Endothelial cell (in vitro differentiated cells): ENCODE measurements around the gene BOD1L1. TPM values are rescaled to one million over a fixed set of nuclear protein-coding genes. Genes with fewer than 3 reads are reported as not detected.

Experiments used
- DNase-seq: peaks from one replicate; pipeline ENCODE4 v3.0.0; 2021; ENCODE audit warnings: low spot score
- H3K27ac Mint-ChIP-seq: one replicate; pipeline ENCODE4 v1.8.0; 2021; ENCODE audit warnings: mixed read lengths, inconsistent platforms; ENCODE audit not compliant: unreplicated experiment
- H3K27me3 Mint-ChIP-seq: one replicate; pipeline ENCODE4 v1.8.0; 2021; ENCODE audit warnings: mild to moderate bottlenecking, moderate library complexity, mixed read lengths, inconsistent platforms; ENCODE audit not compliant: unreplicated experiment
- H3K36me3 Mint-ChIP-seq: one replicate; pipeline ENCODE4 v1.8.0; 2021; ENCODE audit warnings: mild to moderate bottlenecking, low read depth, mixed read lengths, inconsistent platforms; ENCODE audit not compliant: unreplicated experiment
- H3K4me1 Mint-ChIP-seq: one replicate; pipeline ENCODE4 v1.8.0; 2021; ENCODE audit warnings: mild to moderate bottlenecking, mixed read lengths, inconsistent platforms; ENCODE audit not compliant: unreplicated experiment
- H3K4me3 Mint-ChIP-seq: one replicate; pipeline ENCODE4 v1.8.0; 2021; ENCODE audit warnings: mild to moderate bottlenecking, mixed read lengths, inconsistent platforms; ENCODE audit not compliant: unreplicated experiment
- H3K9me3 Mint-ChIP-seq: one replicate; pipeline ENCODE4 v1.8.0; 2021; ENCODE audit warnings: mixed read lengths, inconsistent platforms; ENCODE audit not compliant: unreplicated experiment
- total RNA-seq: library from RNA; stranded (reverse); fragmentation: NEBNext Ultra II Directional; extraction: Animal tissue kit (Norgen Biotek cat#: 25700); gene quantifications from one replicate; pipeline ENCODE4 v1.2.1, GENCODE V29; 2021; ENCODE audit not compliant: unreplicated experiment
- TF ChIP-seq, protein P1 (sequence below): fragments of 200-600 bp; sonication (generic); IDR thresholded peaks from one replicate; pipeline ENCODE4 v1.5.0; 2021; ENCODE audit warnings: antibody characterized with exemption; ENCODE audit not compliant: unreplicated experiment

The BOD1L1 gene
- total RNA-seq, 1 donor from 2014 or later = 49.7 TPM

DNA sequence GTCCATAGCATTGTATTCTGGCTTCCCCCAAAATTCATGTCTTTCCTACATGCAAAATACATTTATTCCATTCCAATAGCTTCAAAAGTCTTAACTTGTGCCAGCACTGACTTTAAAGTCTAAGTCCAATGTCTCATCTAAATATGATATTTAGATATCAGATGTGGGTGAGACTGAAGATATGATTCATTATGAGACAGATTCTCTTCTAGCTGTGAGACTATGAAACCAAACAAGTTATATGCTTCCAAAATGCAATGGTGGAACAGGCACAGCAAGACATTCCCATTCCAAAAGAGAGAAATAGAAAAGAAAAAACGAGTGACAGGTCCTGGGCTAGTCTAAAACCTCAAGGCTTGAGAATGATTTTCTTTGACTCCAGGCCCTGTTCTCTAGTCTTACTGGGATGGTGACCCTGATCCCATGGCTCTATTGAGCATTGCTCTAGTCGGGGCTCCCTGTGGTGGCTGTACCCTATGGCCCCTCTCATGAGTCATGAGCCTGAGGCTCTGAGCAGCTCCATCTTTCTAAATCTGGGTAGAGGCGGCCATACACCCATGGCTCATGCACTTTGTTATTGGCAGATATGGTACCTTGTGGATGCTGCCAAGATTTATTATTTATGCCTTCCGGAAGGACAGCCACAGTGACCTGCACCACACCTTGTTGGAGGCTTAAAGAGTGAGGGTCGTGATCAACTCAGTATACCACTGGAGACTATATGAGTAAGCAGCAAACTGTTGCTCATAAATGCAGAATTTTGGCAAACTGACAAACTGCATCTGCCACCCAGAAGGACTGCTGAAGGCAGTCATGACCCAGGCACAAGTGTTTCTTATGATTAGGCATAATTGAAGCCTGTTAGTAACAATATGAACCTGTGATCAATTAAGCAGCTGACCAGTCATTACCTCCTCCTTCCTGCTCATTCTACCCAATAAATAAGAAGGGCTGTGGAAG lies 38.5 kb upstream of the BOD1L1 start:
- no peaks in the 10 kb centered on the region for H3K4me1 Mint-ChIP-seq

GRCh38 chr4:13659341-13660070 lies 32.0 kb upstream of the BOD1L1 start:
- peaks cover 2% of the 10 kb centered on the region for H3K27me3 Mint-ChIP-seq
- no peaks in the 10 kb centered on the region for H3K36me3 Mint-ChIP-seq
- H3K27ac Mint-ChIP-seq = no peak overlapping the region

More for the DNA sequence above, 38.5 kb upstream of the BOD1L1 start:
- DNase-seq = no peak
- TF ChIP-seq, protein P1, sequence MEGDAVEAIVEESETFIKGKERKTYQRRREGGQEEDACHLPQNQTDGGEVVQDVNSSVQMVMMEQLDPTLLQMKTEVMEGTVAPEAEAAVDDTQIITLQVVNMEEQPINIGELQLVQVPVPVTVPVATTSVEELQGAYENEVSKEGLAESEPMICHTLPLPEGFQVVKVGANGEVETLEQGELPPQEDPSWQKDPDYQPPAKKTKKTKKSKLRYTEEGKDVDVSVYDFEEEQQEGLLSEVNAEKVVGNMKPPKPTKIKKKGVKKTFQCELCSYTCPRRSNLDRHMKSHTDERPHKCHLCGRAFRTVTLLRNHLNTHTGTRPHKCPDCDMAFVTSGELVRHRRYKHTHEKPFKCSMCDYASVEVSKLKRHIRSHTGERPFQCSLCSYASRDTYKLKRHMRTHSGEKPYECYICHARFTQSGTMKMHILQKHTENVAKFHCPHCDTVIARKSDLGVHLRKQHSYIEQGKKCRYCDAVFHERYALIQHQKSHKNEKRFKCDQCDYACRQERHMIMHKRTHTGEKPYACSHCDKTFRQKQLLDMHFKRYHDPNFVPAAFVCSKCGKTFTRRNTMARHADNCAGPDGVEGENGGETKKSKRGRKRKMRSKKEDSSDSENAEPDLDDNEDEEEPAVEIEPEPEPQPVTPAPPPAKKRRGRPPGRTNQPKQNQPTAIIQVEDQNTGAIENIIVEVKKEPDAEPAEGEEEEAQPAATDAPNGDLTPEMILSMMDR = no peak
- Mint-ChIP-seq H3K27me3 (no peaks in the 10 kb centered on the region), H3K36me3 (no peaks in the 10 kb centered on the region), H3K27ac (no peak overlapping the region), H3K4me3 (no peak overlapping the region), H3K9me3 (no peaks in the 10 kb centered on the region)

DNA sequence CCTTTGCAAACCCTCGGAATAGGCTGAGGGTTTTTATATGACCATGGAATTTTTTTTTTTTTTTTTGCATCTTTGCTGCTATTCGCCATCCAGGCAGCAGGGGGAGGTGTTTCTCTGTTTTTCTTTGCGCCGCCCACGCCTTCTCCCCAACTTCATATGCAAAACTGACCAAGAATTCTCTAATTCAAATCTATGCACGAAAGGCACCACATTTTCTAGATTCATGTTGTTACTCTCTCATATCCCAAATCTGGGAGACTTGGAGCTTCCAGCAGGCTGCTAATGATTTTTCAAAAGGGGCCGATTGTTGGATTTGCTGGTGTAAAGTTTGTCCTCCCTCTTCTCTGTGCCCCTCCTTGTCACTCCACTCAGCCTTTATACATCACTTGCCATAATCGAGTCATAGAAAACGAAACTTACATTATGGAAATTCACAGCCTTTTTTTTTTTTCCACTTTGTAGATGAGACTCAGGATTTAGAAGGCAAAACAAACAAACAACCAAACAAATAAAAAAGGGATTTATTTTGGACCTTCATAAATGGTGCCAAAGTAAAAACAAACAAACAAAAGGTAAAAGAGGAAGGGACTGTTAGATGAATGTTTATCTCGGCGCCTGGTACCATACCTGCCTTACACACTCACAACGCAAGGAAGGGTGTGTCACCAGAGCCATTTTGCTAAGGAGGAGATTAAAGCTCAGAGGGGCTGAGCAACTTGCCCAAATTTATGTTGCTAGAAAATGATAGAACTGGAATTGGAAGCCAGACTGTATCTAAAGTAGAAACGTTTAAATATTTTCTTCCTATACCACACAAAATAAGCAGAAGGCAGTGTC lies 29.3 kb upstream of the BOD1L1 start:
- Mint-ChIP-seq H3K9me3 (no peaks in the 10 kb centered on the region), H3K36me3 (no peaks in the 10 kb centered on the region), H3K4me3 (no peak overlapping the region), H3K4me1 (peaks cover 6% of the 10 kb centered on the region), H3K27ac (no peak overlapping the region), H3K27me3 (peaks cover 2% of the 10 kb centered on the region)
- DNase-seq = peak; percentile 55
- TF ChIP-seq, protein P1 = peak; percentile 90

More at GRCh38 chr4:13659341-13660070, 32.0 kb upstream of the BOD1L1 start:
- Mint-ChIP-seq H3K4me1 (peaks cover 6% of the 10 kb centered on the region), H3K9me3 (no peaks in the 10 kb centered on the region), H3K4me3 (no peak overlapping the region)
- DNase-seq = no peak
- TF ChIP-seq, protein P1 = no peak

- Mint-ChIP-seq H3K27ac (no peak overlapping the region), H3K36me3 (no peaks in the 10 kb centered on the region), H3K4me1 (peaks cover 5% of the 10 kb centered on the region), H3K9me3 (no peaks in the 10 kb centered on the region), H3K27me3 (peaks cover 2% of the 10 kb centered on the region), H3K4me3 (peak overlapping the region; percentile 49)
- TF ChIP-seq, protein P1 = peak; percentile 78
- DNase-seq = peak; percentile 89
Observed at GRCh38 chr4:13654162-13654797, 26.8 kb upstream of the BOD1L1 start.
